Keratinocyte (primary cell): Measurements from ENCODE around the gene RNF149. TPM values are rescaled to one million over a fixed set of nuclear protein-coding genes. Genes with fewer than 3 reads are reported as not detected.

Experiments used
- DNase-seq: peaks from one replicate; pipeline ENCODE4 v3.0.0-alpha.2; 2011; ENCODE audit warnings: low read depth, missing footprints, low spot score
- FAIRE-seq: peaks from 2 replicates; lab custom pipeline; 2011; peaks lifted over from hg19 to GRCh38; lab: Jason Lieb, UNC
- H2AFZ ChIP-seq: 2 replicates; pipeline ENCODE4 v1.6.0; 2012; ENCODE audit warnings: low read length, control low read depth, inconsistent platforms; ENCODE audit not compliant: control insufficient read depth
- H3K27ac ChIP-seq: 2 replicates; pipeline ENCODE4 v1.5.1; 2011; ENCODE audit warnings: low read length; ENCODE audit not compliant: control insufficient read depth, insufficient read depth
- H3K27me3 ChIP-seq: 3 replicates; pipeline ENCODE4 v1.6.0; 2011; ENCODE audit warnings: low read length; ENCODE audit not compliant: control insufficient read depth, insufficient read depth; ENCODE audit errors: extremely low read depth
- H3K36me3 ChIP-seq, 2 experiments: 2 replicates in 1 of 2; 3 replicates in 1 of 2; pipeline ENCODE4 v1.5.1; 2011; ENCODE audit warnings: low read length in 2 of 2, mild to moderate bottlenecking in 1 of 2; ENCODE audit not compliant: control insufficient read depth in 2 of 2, insufficient read depth in 2 of 2; ENCODE audit errors: extremely low read depth in 1 of 2
- H3K4me1 ChIP-seq: 3 replicates; pipeline ENCODE4 v1.5.1; 2011; ENCODE audit warnings: low read length; ENCODE audit not compliant: control insufficient read depth, insufficient read depth; ENCODE audit errors: extremely low read depth
- H3K4me2 ChIP-seq: 3 replicates; pipeline ENCODE4 v1.6.0; 2011; ENCODE audit warnings: low read depth, low read length; ENCODE audit not compliant: control insufficient read depth, insufficient read depth; ENCODE audit errors: extremely low read depth
- H3K4me3 ChIP-seq, 3 experiments: fragments of 200-600 bp in 1 of 3; sonication (generic) in 1 of 3; 2 replicates in 2 of 3; 3 replicates in 1 of 3; pipeline ENCODE4 v1.5.1; 2011 to 2016; ENCODE audit warnings: low read length in 3 of 3, mild to moderate bottlenecking in 3 of 3, control low read depth in 2 of 3, inconsistent platforms in 1 of 3, low read depth in 1 of 3, mixed read lengths in 1 of 3, mixed run types in 1 of 3, moderate library complexity in 1 of 3; ENCODE audit not compliant: control insufficient read depth in 2 of 3, insufficient read depth in 2 of 3; ENCODE audit errors: extremely low read depth in 1 of 3
- H3K79me2 ChIP-seq: 2 replicates; pipeline ENCODE4 v1.6.0; 2012; ENCODE audit warnings: low read length; ENCODE audit not compliant: control insufficient read depth, insufficient read depth
- H3K9ac ChIP-seq: 3 replicates; pipeline ENCODE4 v1.6.0; 2011; ENCODE audit warnings: low read length; ENCODE audit not compliant: control insufficient read depth, insufficient read depth; ENCODE audit errors: extremely low read depth
- H3K9me1 ChIP-seq: 3 replicates; pipeline ENCODE4 v1.6.0; 2011; ENCODE audit warnings: low read length; ENCODE audit not compliant: control insufficient read depth, insufficient read depth; ENCODE audit errors: extremely low read depth
- H3K9me3 ChIP-seq: 2 replicates; pipeline ENCODE4 v1.5.1; 2012; ENCODE audit warnings: low read depth, low read length; ENCODE audit not compliant: control insufficient read depth
- H4K20me1 ChIP-seq: 3 replicates; pipeline ENCODE4 v1.6.0; 2011; ENCODE audit warnings: low read length; ENCODE audit not compliant: control insufficient read depth, insufficient read depth; ENCODE audit errors: extremely low read depth
- CTCF ChIP-seq, 3 experiments: IDR thresholded peaks in 1 of 3; conservative IDR thresholded peaks in 1 of 3; optimal IDR thresholded peaks in 1 of 3; 2 replicates in 2 of 3; 3 replicates in 1 of 3; pipeline versions ENCODE3 to v1.5.1; 2011; ENCODE audit warnings: low read length in 3 of 3, mild to moderate bottlenecking in 3 of 3, moderate library complexity in 2 of 3, control low read depth in 1 of 3, inconsistent platforms in 1 of 3; ENCODE audit not compliant: insufficient read depth in 2 of 3; ENCODE audit errors: extremely low read depth in 1 of 3
- EZH2 ChIP-seq: IDR thresholded peaks from one replicate; pipeline ENCODE4 v1.6.1; 2012; ENCODE audit warnings: inconsistent platforms, mild to moderate bottlenecking, low read length, moderate library complexity
- dilution Hi-C: fragments of 300-500 bp; cut with MboI; formaldehyde crosslinking; loops from one replicate; pipeline ENCODE4 v1.7.0; 2020; ENCODE audit warnings: low sequenced_read_pairs; ENCODE audit not compliant: extremely low pct_ligation_motif_present
- polyA plus RNA-seq, 5 experiments: library from polyadenylated mRNA; depleted of rRNA in 3 of 5; stranded (reverse) in 3 of 5; stranded (forward) in 1 of 5; unstranded in 1 of 5; fragments of >200 nt; gene quantifications; 1 replicate in 1 of 5; 2 replicates in 3 of 5; 3 replicates in 1 of 5; pipeline versions ENCODE4 v1.2.1 to v1.2.3, GENCODE V29; 2011 to 2012; ENCODE audit warnings: missing spikeins in 2 of 5, low read depth in 1 of 5, low replicate concordance in 1 of 5

The RNF149 gene
- polyA plus RNA-seq, 1 donor (not counting 4 experiments of a cell fraction or from before 2014, with no cell fraction given) = 68.0 TPM

GRCh38 chr2:101267671-101268656, 40.5 kb downstream of the RNF149 start:
- H3K27ac ChIP-seq = no peak overlapping the region
- dilution Hi-C loops = no loop called here
- H4K20me1 ChIP-seq = no peaks in the 10 kb centered on the region
- no peaks in the 10 kb centered on the region for H3K9me3 ChIP-seq
- no peak overlapping the region for H3K4me3 ChIP-seq
- peaks cover 18 to 57% of the 10 kb centered on the region in 2 experiments for H3K36me3 ChIP-seq
- H3K79me2 ChIP-seq = no peaks in the 10 kb centered on the region
- no peak overlapping the region for H2AFZ ChIP-seq
- no peaks in the 10 kb centered on the region for H3K9me1 ChIP-seq
- H3K27me3 ChIP-seq = no peaks in the 10 kb centered on the region
- H3K4me1 ChIP-seq = no peaks in the 10 kb centered on the region
- H3K9ac ChIP-seq = no peak overlapping the region
- FAIRE-seq = no peak
- TF ChIP-seq EZH2 = no peak
- TF ChIP-seq CTCF (optimal IDR thresholded peaks at IDR 0.05 in 1 of 3, IDR thresholded peaks at IDR 0.05 in 1 of 3, conservative IDR thresholded peaks at IDR 0.05 in 1 of 3; ENCODE audit: extremely low read depth in 1 of 3, insufficient read depth in 2 of 3, low read length in 3 of 3) = no peak
- DNase-seq = no peak
- H3K4me2 ChIP-seq = no peak overlapping the region

GRCh38 chr2:101265893-101266499, 42.5 kb downstream of the RNF149 start:
- DNase-seq = no peak
- Histone ChIP-seq H3K9ac (no peak overlapping the region), H3K27ac (no peak overlapping the region), H3K79me2 (peaks cover 4% of the 10 kb centered on the region), H3K4me2 (no peak overlapping the region), H3K36me3 (peaks cover 23 to 45% of the 10 kb centered on the region in 2 experiments), H3K4me1 (no peaks in the 10 kb centered on the region), H3K9me3 (no peaks in the 10 kb centered on the region), H4K20me1 (no peaks in the 10 kb centered on the region), H2AFZ (no peak overlapping the region), H3K4me3 (no peak overlapping the region), H3K27me3 (no peaks in the 10 kb centered on the region), H3K9me1 (no peaks in the 10 kb centered on the region)
- no peak for TF ChIP-seq CTCF (optimal IDR thresholded peaks at IDR 0.05 in 1 of 3, IDR thresholded peaks at IDR 0.05 in 1 of 3, conservative IDR thresholded peaks at IDR 0.05 in 1 of 3; ENCODE audit: extremely low read depth in 1 of 3, insufficient read depth in 2 of 3, low read length in 3 of 3)
- TF ChIP-seq EZH2 = no peak
- no peak for FAIRE-seq
- dilution Hi-C loops = no loop called here
